Islet of Langerhans (tissue), 1 donor: ENCODE results near the gene DCN.
"Not testable (repeated sequence)": the region's sequence is repeated elsewhere in the genome, so short reads cannot be mapped to it uniquely, and the experiment has no call there.

Experiments
- FAIRE-seq: peaks from one replicate; lab custom pipeline; 2011; peaks lifted over from hg19 to GRCh38; lab: Jason Lieb, UNC

DCN gene

DNA sequence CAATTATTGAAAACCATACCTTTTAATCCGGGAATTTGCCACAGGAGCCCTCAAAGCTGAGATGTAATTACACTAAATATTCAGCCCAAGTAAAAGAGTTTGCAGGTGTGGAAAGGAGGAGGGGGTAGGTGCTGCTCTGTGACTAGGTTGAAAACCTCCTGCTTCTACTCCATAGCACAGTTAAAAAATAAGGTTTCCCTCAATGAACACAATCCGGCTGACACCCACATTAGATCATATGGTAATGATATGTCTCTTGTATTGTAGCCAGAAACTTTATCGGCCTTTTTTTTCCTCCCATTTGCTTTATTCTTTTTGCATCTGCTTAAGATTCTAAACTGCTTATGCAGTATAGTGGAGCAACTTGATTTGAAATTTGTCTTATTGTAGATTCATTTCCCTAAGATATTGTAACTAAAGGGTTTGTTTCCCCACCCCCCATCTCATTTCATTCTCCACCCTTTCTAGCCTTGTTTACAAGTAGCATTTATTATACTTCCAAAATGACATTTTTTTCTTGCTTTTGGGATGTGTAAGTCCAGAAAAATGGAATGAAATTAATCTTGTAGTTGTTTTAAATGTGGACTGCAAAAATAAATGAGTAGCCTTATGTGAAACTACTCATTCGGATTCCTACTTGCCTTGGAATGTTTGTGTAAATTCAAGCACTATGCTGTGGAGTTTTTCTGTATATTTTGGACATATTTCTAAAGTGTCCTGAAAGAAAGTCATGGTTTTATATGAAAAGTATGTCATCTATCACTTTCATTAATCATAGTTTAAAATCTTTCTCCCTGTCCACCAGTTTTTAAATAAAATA, at the start of gene DCN:
DCN (minus strand) TSS at position 182 of the 820 bp plus-strand sequence. CDS start 4,265 bp downstream, outside the sequence.
- no peak for FAIRE-seq

DNA sequence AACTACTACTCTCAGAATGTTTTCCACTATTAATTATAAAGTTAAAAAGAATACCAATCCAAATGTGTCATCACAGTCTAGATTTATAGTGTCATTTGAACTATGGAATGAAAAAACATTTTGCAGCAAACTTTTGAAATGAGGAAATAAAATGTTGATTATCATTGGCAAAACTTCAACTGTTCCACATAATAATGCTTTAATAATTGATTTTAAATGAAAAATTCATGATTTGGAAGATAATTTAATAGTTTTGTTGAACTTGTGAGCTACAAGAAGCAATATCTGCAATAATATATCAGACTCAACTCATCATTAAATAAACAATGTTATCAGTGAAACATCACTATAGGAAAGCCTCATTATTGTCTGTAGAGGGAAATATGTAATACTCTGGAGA, 48.2 kb upstream of the DCN start:
- no peak for FAIRE-seq

GRCh38 chr12:91226951-91227350, 44.3 kb upstream of the DCN start:
- FAIRE-seq = no peak

DNA sequence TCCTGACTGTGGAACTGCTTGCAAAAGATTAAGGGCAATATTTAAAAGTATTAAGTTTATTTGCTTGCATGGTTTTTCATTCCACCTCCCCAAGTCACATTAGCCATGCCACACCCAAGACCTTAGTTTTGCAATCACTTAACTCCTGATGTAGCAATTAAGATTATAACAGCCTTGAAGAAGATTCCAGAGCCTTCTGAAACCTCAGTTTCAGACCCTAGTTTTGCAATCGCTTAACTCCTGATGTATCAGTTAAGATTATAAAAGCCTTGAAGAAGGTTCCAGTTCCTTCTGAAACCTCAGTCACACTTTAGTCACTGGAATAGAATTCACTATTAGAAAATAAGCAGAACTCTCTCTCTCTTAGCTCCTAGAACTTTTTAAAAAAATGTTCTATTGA, 42.7 kb upstream of the DCN start:
- FAIRE-seq = no peak

- FAIRE-seq = no peak
These were observed 41.8 kb upstream of the DCN start for GRCh38 chr12:91224401-91224800.

DNA sequence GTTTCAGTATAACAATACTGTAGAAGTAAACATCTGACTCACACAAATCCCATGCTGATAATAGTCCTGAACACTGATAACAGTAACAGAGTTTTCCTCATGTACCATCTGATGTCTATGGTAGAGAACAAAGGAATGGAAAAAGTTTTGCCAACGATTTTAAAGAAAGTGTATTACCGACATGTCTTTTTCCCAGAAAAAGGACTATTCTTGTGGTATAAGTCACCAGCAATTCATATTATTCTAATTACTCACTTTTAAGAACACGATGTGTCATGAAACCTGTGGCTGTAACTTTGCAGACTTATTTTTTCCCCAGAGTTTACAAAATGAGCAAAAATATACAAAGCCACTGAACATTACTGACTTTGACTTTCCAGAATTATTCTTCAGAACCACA, 40.1 kb upstream of the DCN start:
- FAIRE-seq = no peak

DNA sequence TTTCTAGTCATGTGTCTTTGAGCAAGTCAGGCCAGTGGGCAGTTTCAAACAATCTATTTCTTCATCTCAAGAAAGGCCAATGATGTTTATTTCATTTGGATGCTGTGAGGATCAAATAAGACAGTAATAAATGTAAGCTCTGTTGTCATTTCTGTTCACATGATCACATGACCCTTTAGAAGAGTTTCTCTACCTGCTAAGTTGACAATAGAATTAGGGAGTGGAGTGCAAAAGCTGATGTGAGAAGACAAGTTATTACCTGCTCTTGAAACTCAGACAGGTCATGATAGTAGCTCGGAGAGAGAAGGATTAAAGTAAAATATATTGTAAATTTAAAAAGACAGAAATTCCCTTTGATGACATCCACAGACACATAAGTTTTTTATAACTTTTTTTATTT, 37.3 kb upstream of the DCN start:
- no peak for FAIRE-seq

- no peak for FAIRE-seq
These were observed 36.9 kb upstream of the DCN start for GRCh38 chr12:91219511-91219910.

GRCh38 chr12:91216871-91217270, 34.3 kb upstream of the DCN start:
- no peak for FAIRE-seq

DNA sequence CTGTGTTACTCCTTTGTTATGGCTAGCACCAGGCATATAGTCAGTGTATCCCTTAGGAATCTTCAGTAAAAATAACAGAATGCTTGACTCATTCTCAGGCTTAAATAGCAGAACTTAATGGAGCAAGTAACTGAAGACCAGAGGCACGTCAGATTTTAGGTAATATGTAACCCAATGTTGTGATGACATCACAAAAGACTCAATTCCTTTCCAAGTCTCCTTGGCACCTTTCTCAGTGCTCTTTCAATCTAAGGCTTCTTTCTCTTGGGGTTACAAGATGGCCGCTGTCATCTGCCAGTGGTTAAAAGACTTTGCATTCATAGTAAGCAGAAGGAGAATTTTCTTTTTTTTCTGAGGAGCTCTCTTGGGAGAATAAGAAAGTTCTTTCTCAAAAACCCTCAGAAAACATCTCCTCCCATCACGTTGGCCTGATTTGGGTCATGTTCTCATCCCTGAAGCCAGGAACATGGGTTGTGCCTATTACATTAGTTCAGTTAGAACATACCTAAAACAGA, 33.4 kb upstream of the DCN start:
- FAIRE-seq = no peak

DNA sequence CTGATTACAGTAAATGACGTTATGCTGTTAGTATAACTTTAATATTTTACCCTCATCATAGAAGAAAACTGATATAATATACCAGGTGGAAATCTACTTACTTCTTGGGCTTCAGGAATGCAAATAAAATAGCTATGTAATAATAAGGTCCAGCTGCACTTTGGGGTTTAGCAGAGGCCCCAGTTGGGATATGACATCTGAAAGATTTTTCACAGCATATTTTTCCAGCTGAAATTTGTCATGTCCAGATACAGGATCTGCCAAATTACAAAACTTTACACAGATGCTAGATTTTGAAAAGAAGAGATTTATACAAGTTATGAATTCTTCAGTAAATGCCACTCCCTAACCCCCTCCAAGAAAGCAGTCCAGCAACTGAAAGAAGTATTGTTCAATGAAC, 29.2 kb upstream of the DCN start:
- FAIRE-seq = no peak

- FAIRE-seq = no peak
These were observed 28.0 kb upstream of the DCN start for GRCh38 chr12:91210618-91211017.

DNA sequence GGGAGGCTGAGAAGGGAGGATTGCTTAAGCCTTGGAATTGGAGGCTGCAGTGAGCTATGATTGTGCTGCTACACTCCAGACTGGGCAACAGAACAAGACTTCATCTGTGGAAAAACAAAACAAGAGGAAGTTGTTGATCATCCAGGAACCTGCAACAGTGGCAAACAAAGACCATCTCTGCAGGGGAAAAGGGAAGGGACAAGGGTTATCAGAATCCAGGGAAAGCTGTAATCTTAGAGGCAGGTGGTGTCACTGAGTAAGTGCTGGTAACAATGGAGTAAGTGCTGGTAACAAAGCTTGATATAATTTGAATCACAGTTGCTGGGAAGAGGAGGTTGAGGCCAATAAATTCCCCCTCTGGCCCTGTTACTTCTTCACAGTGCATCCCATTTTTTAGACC, 27.5 kb upstream of the DCN start:
- no peak for FAIRE-seq

GRCh38 chr12:91207301-91207700, 24.7 kb upstream of the DCN start:
- FAIRE-seq = not testable (repeated sequence)

GRCh38 chr12:91205811-91206210, 23.2 kb upstream of the DCN start:
- FAIRE-seq = no peak

DNA sequence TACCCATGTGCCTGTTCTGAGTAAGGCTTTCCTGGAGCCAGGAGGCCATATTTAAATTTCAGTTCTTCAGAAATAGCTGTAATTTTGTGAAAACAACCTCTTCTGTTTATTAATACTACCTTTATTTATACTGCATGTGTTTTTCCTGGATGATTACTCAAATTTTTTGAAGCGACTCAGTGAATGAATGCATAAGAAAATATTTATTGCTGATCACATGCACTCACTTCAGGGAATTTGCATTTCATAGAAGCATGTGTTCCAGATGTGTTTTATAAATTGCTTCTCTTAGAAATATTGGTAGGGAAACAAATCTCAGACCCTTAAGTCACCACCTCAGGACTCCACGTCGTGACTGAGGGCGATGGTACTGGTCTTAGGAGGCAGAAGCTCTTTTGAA, 21.8 kb upstream of the DCN start:
- FAIRE-seq = no peak

DNA sequence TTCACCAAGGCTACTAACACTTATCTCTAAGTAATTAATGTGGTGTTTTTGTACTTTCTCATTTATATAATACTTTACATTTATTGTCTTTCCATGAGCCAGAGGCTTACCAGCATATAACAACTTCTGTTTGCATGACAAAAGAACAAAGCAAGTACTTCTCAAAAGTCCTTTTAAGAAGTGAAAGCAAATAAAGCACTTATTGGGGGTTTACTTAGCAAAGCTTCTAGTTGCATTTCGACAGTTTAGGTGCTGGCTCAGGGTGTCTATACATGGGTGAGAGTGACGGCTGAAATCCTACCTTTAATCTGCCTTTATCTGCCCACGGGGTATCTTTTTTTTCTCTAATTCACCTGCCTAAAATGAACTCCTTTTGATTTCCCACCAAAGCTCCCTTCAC, 21.0 kb upstream of the DCN start:
- no peak for FAIRE-seq

DNA sequence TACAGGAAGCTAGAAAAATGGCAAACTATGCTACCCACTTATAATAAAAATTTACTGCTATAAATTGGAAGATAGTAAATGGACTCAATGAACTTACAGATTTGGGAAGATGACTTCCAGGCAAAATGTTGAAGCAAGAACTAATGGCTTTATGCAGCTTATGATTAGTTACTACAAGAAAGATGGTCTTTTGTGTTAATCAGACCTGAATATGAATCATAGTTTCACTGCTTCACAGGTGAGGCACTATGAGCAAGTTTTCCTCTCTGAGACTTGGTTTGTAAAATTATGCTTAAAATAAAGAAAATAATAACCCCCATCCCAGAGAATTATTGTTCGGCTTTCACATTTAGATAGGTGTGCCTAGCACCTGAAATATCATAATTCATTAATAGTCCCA, 19.8 kb upstream of the DCN start:
- no peak for FAIRE-seq

- FAIRE-seq = no peak
These were observed 13.8 kb upstream of the DCN start for GRCh38 chr12:91196436-91196835.

- peak; percentile 38 for FAIRE-seq
These were observed 11.9 kb upstream of the DCN start for GRCh38 chr12:91194500-91194899.

GRCh38 chr12:91191513-91192111, 9.0 kb upstream of the DCN start:
- FAIRE-seq = no peak

DNA sequence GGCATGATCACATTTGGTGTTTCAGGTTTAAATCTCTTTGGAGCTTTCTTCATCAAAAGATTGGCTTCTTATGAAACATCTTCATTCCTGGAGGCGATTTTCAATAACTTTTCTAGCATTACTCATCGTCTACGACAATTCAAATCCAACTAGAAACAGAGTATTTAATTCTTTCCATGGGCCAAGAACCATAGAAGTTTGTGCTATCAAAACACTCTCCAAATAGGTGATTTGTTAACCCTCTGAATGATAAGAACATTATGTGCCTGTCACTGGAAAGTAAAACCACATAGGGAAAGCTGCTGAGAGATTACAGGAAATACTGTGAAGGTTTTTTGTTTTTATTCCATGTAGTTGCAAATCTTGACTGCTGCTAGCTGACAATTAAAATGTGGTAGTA, 6.9 kb upstream of the DCN start:
- no peak for FAIRE-seq

DNA sequence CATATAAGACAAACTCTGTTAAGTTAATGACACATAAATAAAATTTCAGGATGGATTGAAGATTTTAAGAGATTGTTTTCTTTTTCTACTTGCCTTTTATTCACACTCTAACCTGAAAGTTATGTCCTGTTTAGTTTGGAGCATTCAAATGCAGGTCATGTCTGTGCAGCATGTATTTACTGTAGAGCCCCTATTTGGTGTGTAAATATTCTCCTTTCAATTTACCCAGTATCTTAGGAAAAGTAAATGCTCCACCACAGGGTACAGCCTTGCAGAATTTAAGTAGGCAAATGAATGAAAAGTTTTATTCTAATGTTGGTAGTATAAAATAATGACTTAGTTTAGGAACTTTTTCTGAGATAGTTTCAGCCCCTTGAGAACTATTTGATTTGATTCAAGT, 6.2 kb upstream of the DCN start:
- no peak for FAIRE-seq

DNA sequence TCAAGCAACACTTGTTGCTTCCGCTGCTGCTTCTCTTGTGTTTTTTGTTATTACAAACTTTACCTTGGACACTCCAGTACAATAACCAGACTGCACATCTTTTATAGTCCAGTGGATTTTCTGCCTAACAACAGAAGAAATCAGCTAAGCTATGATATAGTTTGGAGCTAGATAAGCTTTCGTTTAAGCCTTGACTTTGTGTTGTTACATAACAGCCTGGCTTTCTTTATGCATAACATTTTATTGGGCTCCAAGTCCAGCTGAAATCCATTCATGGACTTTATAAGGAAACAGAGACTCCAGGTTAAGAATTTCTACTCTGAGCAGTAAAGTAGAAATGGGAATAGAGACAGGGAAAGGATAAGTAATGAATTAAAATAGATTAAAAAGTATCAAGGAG, 3.5 kb upstream of the DCN start:
- FAIRE-seq = no peak
